Stimulated activated CD8-positive, alpha-beta memory T cell treated with anti-CD3 and anti-CD28 coated beads, Interleukin-2, amount 100 ng/mL, for 1 hour (primary cell): ENCODE data around the gene TRIM13.

ENCODE experiments used
- DNase-seq, 2 donors: peaks; one replicate each; pipeline ENCODE4 v3.0.0-alpha.2; 2020; ENCODE audit warnings: low read depth in 2 of 2

The TRIM13 gene

DNA sequence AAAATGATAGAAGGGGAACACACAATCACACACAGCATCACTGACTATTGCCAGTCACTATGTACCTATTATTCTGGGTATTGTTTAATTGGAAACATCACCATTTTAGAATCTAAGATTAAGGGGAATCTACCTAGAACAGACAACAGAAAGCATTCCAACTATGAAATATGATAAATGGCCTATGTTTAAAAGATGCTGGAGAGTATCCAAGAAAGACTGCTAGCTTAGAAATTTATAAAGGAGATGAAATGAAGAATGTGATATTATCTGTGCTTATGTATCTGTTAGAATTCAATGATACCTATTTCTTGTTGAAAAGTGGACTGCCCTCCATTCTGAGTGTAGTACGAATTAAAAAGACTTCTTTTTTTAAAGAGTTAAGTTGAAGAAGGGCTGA is 68.9 kb downstream of the TRIM13 start:
- no peak for DNase-seq
